HG03521 (cell line): ENCODE data around the gene SMC4.
A peak's percentile ranks its signal among the peaks of the same experiment; 100 is the strongest.
"Not testable (repeated sequence)": the region's sequence is repeated elsewhere in the genome, so short reads cannot be mapped to it uniquely, and the experiment has no call there.

ENCODE experiments used
- ATAC-seq: cut with Tn5 transposase; IDR thresholded peaks from one replicate; pipeline ENCODE4 v1.9.1; 2021; ENCODE audit warnings: mild to moderate bottlenecking, moderate library complexity; ENCODE audit not compliant: unreplicated experiment

Gene SMC4

GRCh38 chr3:160399125-160400029 is at the start of gene SMC4, which contains the start of gene IFT80:
Gene SMC4 (plus strand): TSS chr3:160399650. CDS start chr3:160400827, 1,177 bp downstream.
Gene IFT80 (minus strand): TSS chr3:160399225. CDS start chr3:160384600, 14,625 bp downstream.
- ATAC-seq = peak; percentile 93

GRCh38 chr3:160355826-160356225 is 43.6 kb upstream of the SMC4 start:
- no peak for ATAC-seq

GRCh38 chr3:160362896-160363295 is 36.6 kb upstream of the SMC4 start:
- ATAC-seq = not testable (repeated sequence)

- no peak for ATAC-seq
These were observed 33.5 kb upstream of the SMC4 start for GRCh38 chr3:160365869-160366522.

- peak; percentile 61 for ATAC-seq
These were observed 30.6 kb upstream of the SMC4 start for GRCh38 chr3:160368804-160369203.

- ATAC-seq = no peak
These were observed 29.7 kb upstream of the SMC4 start for GRCh38 chr3:160369784-160370183.

GRCh38 chr3:160370987-160371857 is 28.2 kb upstream of the SMC4 start:
- ATAC-seq = no peak

GRCh38 chr3:160372780-160373179 is 26.7 kb upstream of the SMC4 start:
- no peak for ATAC-seq

GRCh38 chr3:160373655-160374054 is 25.8 kb upstream of the SMC4 start:
- no peak for ATAC-seq

GRCh38 chr3:160374472-160374871 is 25.0 kb upstream of the SMC4 start:
- no peak for ATAC-seq

GRCh38 chr3:160374925-160375324 is 24.5 kb upstream of the SMC4 start:
- no peak for ATAC-seq

GRCh38 chr3:160376681-160377080 is 22.8 kb upstream of the SMC4 start:
- no peak for ATAC-seq

- ATAC-seq = no peak
These were observed 20.9 kb upstream of the SMC4 start for GRCh38 chr3:160378331-160379109.

GRCh38 chr3:160379628-160380214 is 19.7 kb upstream of the SMC4 start:
- no peak for ATAC-seq

GRCh38 chr3:160381470-160381869 is 18.0 kb upstream of the SMC4 start:
- ATAC-seq = no peak

GRCh38 chr3:160384639-160385318 is 14.7 kb upstream of the SMC4 start:
- ATAC-seq = no peak

GRCh38 chr3:160390565-160391138 is 8.8 kb upstream of the SMC4 start:
- ATAC-seq = no peak

GRCh38 chr3:160392798-160393197 is 6.7 kb upstream of the SMC4 start:
- no peak for ATAC-seq
